Right lobe of liver (tissue), 6 donors: ENCODE data around the gene CYP3A5. TPM values are rescaled to one million over a fixed set of nuclear protein-coding genes. Genes with fewer than 3 reads are reported as not detected.

Experiments
- ATAC-seq, 4 donors: fragments of 200-7000 bp; cut with Tn5 transposase; one replicate each; pipeline ENCODE4 v1.9.1; 2020; ENCODE audit warnings: mild to moderate bottlenecking in 4 of 4, moderate library complexity in 4 of 4
- DNase-seq, 3 donors: peaks; one replicate each; pipeline ENCODE4 v3.0.0-alpha.2; 2020
- H3K27ac ChIP-seq, 3 donors: fragments of 200-600 bp; one replicate each; pipeline ENCODE4 v1.8.0; 2022
- H3K27me3 ChIP-seq, 2 donors: fragments of 200-600 bp; one replicate each; pipeline ENCODE4 v1.8.0; 2022
- H3K36me3 ChIP-seq, 4 donors: fragments of 200-600 bp; sonication (generic) in 1 of 4; one replicate each; pipeline versions ENCODE4 v1.5.1 to v1.8.0; 2017 to 2022; ENCODE audit warnings: control low read depth in 1 of 4
- H3K4me1 ChIP-seq, 4 donors: fragments of 200-600 bp; sonication (generic) in 1 of 4; one replicate each; pipeline versions ENCODE4 v1.5.1 to v1.8.0; 2017 to 2022; ENCODE audit warnings: control low read depth in 1 of 4
- H3K4me3 ChIP-seq, 3 donors: fragments of 200-600 bp; one replicate each; pipeline ENCODE4 v1.8.0; 2022
- H3K9me3 ChIP-seq, 4 donors: fragments of 200-600 bp; sonication (generic) in 1 of 4; one replicate each; pipeline versions ENCODE4 v1.5.1 to v1.8.0; 2017 to 2022; ENCODE audit warnings: control low read depth in 1 of 4
- POLR2A ChIP-seq: fragments of 450-650 bp; IDR thresholded peaks from one replicate; pipeline ENCODE4 v1.6.1; 2017; ENCODE audit warnings: antibody characterized with exemption, mild to moderate bottlenecking
- WGBS: methylation state at CpG from one replicate; pipeline ENCODE4 v1.1.6; 2018; ENCODE audit warnings: low coverage, low lambda C conversion rate; ENCODE audit not compliant: insufficient coverage; ENCODE audit errors: missing lambda C conversion rate; 5-methylcytosine and 5-hydroxymethylcytosine counted together
- intact Hi-C, 2 donors: fragments of 100-400 bp; cut with DNase I; formaldehyde crosslinking; loops; one replicate each; pipeline versions ENCODE4 v1.11.2 to v1.14.1; 2022
- total RNA-seq, 6 experiments: library from RNA; depleted of rRNA in 2 of 6; stranded (reverse); fragments of >200 nt in 2 of 6; fragmentation: NEBNext Ultra II Directional in 3 of 6; extraction: Animal tissue kit (Norgen Biotek cat#: 25700) in 3 of 6; gene quantifications; one replicate each; pipeline versions ENCODE4 v1.1.0 to v1.2.4, GENCODE V29; 2016 to 2023
- TF ChIP-seq, protein P1 (sequence below), 4 donors: fragments of 200-600 bp in 3 of 4; fragments of 450-650 bp in 1 of 4; IDR thresholded peaks; one replicate each; pipeline versions ENCODE4 v1.5.1 to v1.8.0; 2016 to 2022; ENCODE audit warnings: antibody characterized with exemption in 4 of 4, mild to moderate bottlenecking in 2 of 4
- donor health status: DM: no; HTN: yes; CAD: no.
- donor health status: DM: no; HTN: no; CAD: no.
- donor health status: DM: no; HTN: no; CAD: no.
- donor health status: DM: no; HTN: yes; CAD: no.
- donor health status: DM: no; HTN: yes; CAD: no.

The CYP3A5 gene
- total RNA-seq, 6 experiments from 2014 or later = 307 to 774 (median 646) TPM

DNA sequence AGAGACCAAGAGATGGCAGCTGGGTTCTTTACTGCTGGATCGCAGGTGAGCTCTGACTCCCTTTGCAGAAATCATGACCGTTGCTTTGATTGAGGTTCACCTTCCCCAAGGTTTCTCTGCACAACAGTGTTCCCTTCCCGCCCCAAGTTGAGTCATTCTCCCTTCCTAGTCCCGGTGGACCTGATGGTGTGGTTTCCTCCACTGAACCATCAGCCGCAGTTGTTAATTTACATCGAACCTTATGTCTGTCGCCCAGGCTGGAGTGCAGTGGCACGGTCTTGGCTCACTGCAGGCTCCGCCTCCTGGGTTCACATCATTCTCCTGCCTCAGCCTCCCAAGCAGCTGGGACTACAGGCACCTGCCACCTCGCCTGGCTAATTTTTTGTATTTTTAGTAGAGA is 57.2 kb downstream of the CYP3A5 start:
- DNase-seq (no peak), ATAC-seq (no peak)
- Histone ChIP-seq H3K4me3 (no peak overlapping the region), H3K27me3 (no peaks in the 10 kb centered on the region), H3K4me1 (peaks cover 0 to 8% (median 3%) of the 10 kb centered on the region in 4 donors), H3K9me3 (no peaks in the 10 kb centered on the region), H3K27ac (no peak overlapping the region), H3K36me3 (peaks cover 10 to 92% (median 48%) of the 10 kb centered on the region in 4 donors)
- intact Hi-C loops = no loop called here
- WGBS = 89% methylated on average over 6 of the region's 10 CpGs
- TF ChIP-seq, protein P1, sequence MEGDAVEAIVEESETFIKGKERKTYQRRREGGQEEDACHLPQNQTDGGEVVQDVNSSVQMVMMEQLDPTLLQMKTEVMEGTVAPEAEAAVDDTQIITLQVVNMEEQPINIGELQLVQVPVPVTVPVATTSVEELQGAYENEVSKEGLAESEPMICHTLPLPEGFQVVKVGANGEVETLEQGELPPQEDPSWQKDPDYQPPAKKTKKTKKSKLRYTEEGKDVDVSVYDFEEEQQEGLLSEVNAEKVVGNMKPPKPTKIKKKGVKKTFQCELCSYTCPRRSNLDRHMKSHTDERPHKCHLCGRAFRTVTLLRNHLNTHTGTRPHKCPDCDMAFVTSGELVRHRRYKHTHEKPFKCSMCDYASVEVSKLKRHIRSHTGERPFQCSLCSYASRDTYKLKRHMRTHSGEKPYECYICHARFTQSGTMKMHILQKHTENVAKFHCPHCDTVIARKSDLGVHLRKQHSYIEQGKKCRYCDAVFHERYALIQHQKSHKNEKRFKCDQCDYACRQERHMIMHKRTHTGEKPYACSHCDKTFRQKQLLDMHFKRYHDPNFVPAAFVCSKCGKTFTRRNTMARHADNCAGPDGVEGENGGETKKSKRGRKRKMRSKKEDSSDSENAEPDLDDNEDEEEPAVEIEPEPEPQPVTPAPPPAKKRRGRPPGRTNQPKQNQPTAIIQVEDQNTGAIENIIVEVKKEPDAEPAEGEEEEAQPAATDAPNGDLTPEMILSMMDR (IDR thresholded peaks at IDR 0.05) = no peak
- no peak for TF ChIP-seq POLR2A

- Histone ChIP-seq H3K9me3 (no peaks in the 10 kb centered on the region), H3K27me3 (no peaks in the 10 kb centered on the region), H3K4me1 (peaks cover 0 to 12% (median 4%) of the 10 kb centered on the region in 4 donors), H3K27ac (no peak overlapping the region), H3K4me3 (no peak overlapping the region), H3K36me3 (peaks cover 10 to 79% (median 43%) of the 10 kb centered on the region in 4 donors)
- DNase-seq (no peak), ATAC-seq (no peak)
- 97% methylated on average over 5 of the region's 5 CpGs for WGBS
- no peak for TF ChIP-seq POLR2A
- TF ChIP-seq, protein P1 (IDR thresholded peaks at IDR 0.05) = no peak
- intact Hi-C loops = no loop called here
These were observed 58.5 kb downstream of the CYP3A5 start for GRCh38 chr7:99621271-99621670.

DNA sequence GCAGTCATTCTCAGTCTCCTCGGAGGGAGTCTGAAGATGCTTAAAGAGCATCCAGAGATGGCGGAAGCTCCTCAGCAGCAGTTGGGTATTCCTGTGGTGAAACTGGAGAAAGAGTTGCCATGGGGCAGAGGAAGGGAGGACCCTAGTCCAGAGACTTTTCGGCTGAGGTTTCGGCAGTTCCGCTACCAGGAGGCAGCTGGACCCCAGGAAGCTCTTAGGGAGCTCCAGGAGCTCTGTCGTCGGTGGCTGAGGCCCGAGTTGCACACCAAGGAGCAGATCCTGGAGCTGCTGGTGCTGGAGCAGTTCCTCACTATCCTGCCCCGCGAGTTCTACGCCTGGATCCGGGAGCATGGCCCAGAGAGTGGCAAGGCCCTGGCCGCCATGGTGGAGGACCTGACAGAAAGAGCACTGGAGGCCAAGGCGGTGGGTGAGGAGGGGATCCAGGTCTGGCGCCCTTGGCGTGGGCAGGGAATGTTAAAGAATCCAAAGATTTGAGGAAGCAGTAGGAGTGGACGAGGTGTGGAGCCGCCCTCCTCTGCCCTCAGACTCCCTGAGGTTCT is 60.1 kb downstream of the CYP3A5 start:
- intact Hi-C loops = no loop called here
- H3K9me3 ChIP-seq = no peaks in the 10 kb centered on the region
- no peak overlapping the region for H3K27ac ChIP-seq
- H3K36me3 ChIP-seq = peaks cover 10 to 63% (median 34%) of the 10 kb centered on the region in 4 donors
- H3K27me3 ChIP-seq = no peaks in the 10 kb centered on the region
- H3K4me1 ChIP-seq = peaks cover 0 to 13% (median 6%) of the 10 kb centered on the region in 4 donors
- TF ChIP-seq, protein P1 (IDR thresholded peaks at IDR 0.05) = no peak
- no peak for TF ChIP-seq POLR2A
- ATAC-seq = no peak
- 92% methylated on average over 5 of the region's 18 CpGs for WGBS
- H3K4me3 ChIP-seq = no peak overlapping the region
- DNase-seq = no peak

DNA sequence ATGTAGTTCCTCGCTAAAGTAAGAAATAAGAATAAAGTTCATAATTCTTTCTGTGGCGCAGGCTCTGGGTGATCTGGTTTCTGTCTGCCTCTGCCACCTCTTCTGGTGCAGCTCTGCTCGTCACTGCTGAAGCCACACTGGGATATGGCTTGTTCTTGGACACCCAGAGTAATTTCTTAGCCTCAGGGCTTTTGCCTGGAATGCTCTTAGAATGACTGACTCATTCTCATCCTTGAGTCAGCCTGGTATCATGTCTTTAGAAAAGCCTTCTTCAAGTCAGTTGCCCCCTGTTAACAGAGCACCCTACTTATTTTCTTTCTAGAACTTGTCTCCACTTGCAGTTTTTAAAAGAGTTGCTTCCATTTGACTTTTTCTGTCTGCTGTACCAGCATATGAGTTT is 61.1 kb downstream of the CYP3A5 start:
- intact Hi-C loops = no loop called here
- DNase-seq = no peak
- no peak overlapping the region for H3K27ac ChIP-seq

More for the DNA sequence above, 61.1 kb downstream of the CYP3A5 start:
- H3K36me3 ChIP-seq = peaks cover 10 to 54% (median 33%) of the 10 kb centered on the region in 4 donors
- WGBS = 93% methylated on average over 3 of the region's 3 CpGs
- H3K4me3 ChIP-seq = no peak overlapping the region
- H3K27me3 ChIP-seq = no peaks in the 10 kb centered on the region
- ATAC-seq = no peak
- no peaks in the 10 kb centered on the region for H3K9me3 ChIP-seq
- TF ChIP-seq, protein P1 (IDR thresholded peaks at IDR 0.05) = no peak
- TF ChIP-seq POLR2A = no peak
- peaks cover 0 to 13% (median 6%) of the 10 kb centered on the region in 4 donors for H3K4me1 ChIP-seq
